Duodenal mucosa (tissue), 2 donors: ENCODE data around the gene OVCA2.

Source experiments
- H3K27ac ChIP-seq: one replicate; pipeline ENCODE4 v1.7.0; 2013; ENCODE audit warnings: low read depth, low read length
- H3K27me3 ChIP-seq, 2 donors: one replicate each; pipeline ENCODE4 v1.7.0; 2013; ENCODE audit warnings: low read length in 2 of 2, control low read depth in 1 of 2; ENCODE audit not compliant: insufficient read depth in 2 of 2, control insufficient read depth in 1 of 2
- H3K36me3 ChIP-seq, 2 donors: one replicate each; pipeline ENCODE4 v1.7.0; 2013; ENCODE audit warnings: low read length in 2 of 2, control low read depth in 1 of 2; ENCODE audit not compliant: insufficient read depth in 2 of 2, control insufficient read depth in 1 of 2
- H3K4me1 ChIP-seq, 2 donors: one replicate each; pipeline ENCODE4 v1.7.0; 2013; ENCODE audit warnings: low read length in 2 of 2, control low read depth in 1 of 2; ENCODE audit not compliant: insufficient read depth in 2 of 2, control insufficient read depth in 1 of 2
- H3K4me3 ChIP-seq, 2 donors: one replicate each; pipeline ENCODE4 v1.7.0; 2013; ENCODE audit warnings: low read length in 2 of 2, low read depth in 1 of 2
- H3K9ac ChIP-seq, 2 donors: one replicate each; pipeline ENCODE4 v1.7.0; 2013; ENCODE audit warnings: low read length in 2 of 2, low read depth in 1 of 2
- H3K9me3 ChIP-seq, 2 donors: one replicate each; pipeline ENCODE4 v1.7.0; 2013; ENCODE audit warnings: low read length in 2 of 2, control low read depth in 1 of 2; ENCODE audit not compliant: control insufficient read depth in 1 of 2

OVCA2 gene

GRCh38 chr17:2064520-2064971 lies 22.7 kb downstream of the OVCA2 start:
- peaks cover 49 to 75% of the 10 kb centered on the region in 2 donors for H3K4me1 ChIP-seq
- peak overlapping the region; percentile 16 to 51 for H3K9ac ChIP-seq
- no peaks in the 10 kb centered on the region for H3K9me3 ChIP-seq
- H3K27me3 ChIP-seq, result peaks cover 0 to 2% of the 10 kb centered on the region in 2 donors
- no peak overlapping the region for H3K4me3 ChIP-seq
- H3K27ac ChIP-seq, result peak overlapping the region; percentile 52
- peaks cover 5 to 53% of the 10 kb centered on the region in 2 donors for H3K36me3 ChIP-seq

GRCh38 chr17:2064980-2065785 lies 23.4 kb downstream of the OVCA2 start:
- H3K9ac ChIP-seq, result peak overlapping the region; percentile 16 to 51

GRCh38 chr17:2065949-2066400 lies 24.2 kb downstream of the OVCA2 start:
- Histone ChIP-seq H3K27me3 (no peaks in the 10 kb centered on the region), H3K27ac (peak overlapping the region; percentile 58), H3K9me3 (no peaks in the 10 kb centered on the region), H3K9ac (no peak overlapping the region), H3K4me1 (peaks cover 56 to 75% of the 10 kb centered on the region in 2 donors), H3K36me3 (peaks cover 5 to 46% of the 10 kb centered on the region in 2 donors), H3K4me3 (no peak overlapping the region)

More at GRCh38 chr17:2064980-2065785, 23.4 kb downstream of the OVCA2 start:
- Histone ChIP-seq H3K4me3 (no peak overlapping the region), H3K4me1 (peaks cover 52 to 75% of the 10 kb centered on the region in 2 donors), H3K36me3 (peaks cover 5 to 53% of the 10 kb centered on the region in 2 donors), H3K27me3 (no peaks in the 10 kb centered on the region), H3K27ac (peak overlapping the region; percentile 58), H3K9me3 (no peaks in the 10 kb centered on the region)

GRCh38 chr17:2067048-2067561 lies 25.3 kb downstream of the OVCA2 start:
- Histone ChIP-seq H3K36me3 (peaks cover 13 to 47% of the 10 kb centered on the region in 2 donors), H3K9ac (no peak overlapping the region), H3K9me3 (no peaks in the 10 kb centered on the region), H3K27me3 (no peaks in the 10 kb centered on the region), H3K27ac (peak overlapping the region; percentile 76), H3K4me3 (no peak overlapping the region), H3K4me1 (peaks cover 66 to 75% of the 10 kb centered on the region in 2 donors)

- Histone ChIP-seq H3K27ac (peak overlapping the region; percentile 76), H3K9me3 (no peaks in the 10 kb centered on the region), H3K9ac (peak overlapping the region in 1 of 2 donors; percentile 41), H3K36me3 (peaks cover 13 to 50% of the 10 kb centered on the region in 2 donors), H3K4me3 (no peak overlapping the region), H3K27me3 (no peaks in the 10 kb centered on the region), H3K4me1 (peaks cover 71 to 76% of the 10 kb centered on the region in 2 donors)
These were observed 25.8 kb downstream of the OVCA2 start for GRCh38 chr17:2067608-2068024.

GRCh38 chr17:2068031-2068518 lies 26.3 kb downstream of the OVCA2 start:
- H3K4me1 ChIP-seq, result peaks cover 71% of the 10 kb centered on the region in 2 donors
- H3K27ac ChIP-seq, result peak overlapping the region; percentile 76
- peaks cover 13 to 50% of the 10 kb centered on the region in 2 donors for H3K36me3 ChIP-seq
- H3K9ac ChIP-seq, result peak overlapping the region in 1 of 2 donors; percentile 41
- no peak overlapping the region for H3K4me3 ChIP-seq
- no peaks in the 10 kb centered on the region for H3K27me3 ChIP-seq
- H3K9me3 ChIP-seq, result no peaks in the 10 kb centered on the region

GRCh38 chr17:2068519-2069051 lies 26.8 kb downstream of the OVCA2 start:
- Histone ChIP-seq H3K4me1 (peaks cover 70% of the 10 kb centered on the region in 2 donors), H3K9ac (no peak overlapping the region), H3K36me3 (peaks cover 13 to 50% of the 10 kb centered on the region in 2 donors), H3K27me3 (no peaks in the 10 kb centered on the region), H3K27ac (peak overlapping the region; percentile 76), H3K4me3 (no peak overlapping the region), H3K9me3 (no peaks in the 10 kb centered on the region)

GRCh38 chr17:2070241-2071023 lies 28.6 kb downstream of the OVCA2 start:
- H3K9ac ChIP-seq, result no peak overlapping the region
- peak overlapping the region; percentile 67 for H3K27ac ChIP-seq
- H3K36me3 ChIP-seq, result peaks cover 13 to 40% of the 10 kb centered on the region in 2 donors
- H3K9me3 ChIP-seq, result no peaks in the 10 kb centered on the region
- no peaks in the 10 kb centered on the region for H3K27me3 ChIP-seq
- H3K4me1 ChIP-seq, result peaks cover 60% of the 10 kb centered on the region in 2 donors
- no peak overlapping the region for H3K4me3 ChIP-seq

GRCh38 chr17:2071024-2071385 lies 29.2 kb downstream of the OVCA2 start:
- peaks cover 11 to 35% of the 10 kb centered on the region in 2 donors for H3K36me3 ChIP-seq
- peaks cover 57 to 61% of the 10 kb centered on the region in 2 donors for H3K4me1 ChIP-seq
- no peak overlapping the region for H3K4me3 ChIP-seq
- H3K9ac ChIP-seq, result peak overlapping the region in 1 of 2 donors; percentile 1
- peak overlapping the region; percentile 67 for H3K27ac ChIP-seq
- H3K9me3 ChIP-seq, result no peaks in the 10 kb centered on the region
- H3K27me3 ChIP-seq, result no peaks in the 10 kb centered on the region
